Measurements from ENCODE around the gene TRAPPC2.

GRCh38 chrX:13741695-13742094, 7.3 kb upstream of the TRAPPC2 start:
- no peak for TF ChIP-seq CTCF (IDR thresholded peaks at IDR 0.05 in 2 of 3, conservative IDR thresholded peaks at IDR 0.05 in 1 of 3; ENCODE audit: borderline replicate concordance in 1 of 3, insufficient read depth in 1 of 3, low read depth in 2 of 3, low read length in 2 of 3)
- no peak for TF ChIP-seq POLR2AphosphoS5 (IDR thresholded peaks at IDR 0.05; ENCODE audit: low read depth, low read length)
- no peak for TF ChIP-seq POLR2A (IDR thresholded peaks at IDR 0.05; ENCODE audit: borderline replicate concordance, extremely low read depth, insufficient read depth, insufficient read length)
- TF ChIP-seq RAD21 (IDR thresholded peaks at IDR 0.05; ENCODE audit: low read depth): no peak
- TF ChIP-seq SIN3A (IDR thresholded peaks at IDR 0.05; ENCODE audit: low read depth): no peak
